Breast epithelium (tissue), 3 donors: ENCODE results near the gene ATXN1.

Experiments
- POLR2AphosphoS5 ChIP-seq, 3 donors: sonication (generic); formaldehyde crosslinking; IDR thresholded peaks; one replicate each; pipeline ENCODE4 v1.6.1; 2017; ENCODE audit warnings: antibody characterized with exemption in 3 of 3
- TF ChIP-seq, protein P1 (sequence below), 3 donors: fragments of 450-650 bp; IDR thresholded peaks; one replicate each; pipeline ENCODE4 v1.5.1; 2016 to 2017; ENCODE audit warnings: antibody characterized with exemption in 3 of 3, mild to moderate bottlenecking in 3 of 3, moderate library complexity in 3 of 3

DNA sequence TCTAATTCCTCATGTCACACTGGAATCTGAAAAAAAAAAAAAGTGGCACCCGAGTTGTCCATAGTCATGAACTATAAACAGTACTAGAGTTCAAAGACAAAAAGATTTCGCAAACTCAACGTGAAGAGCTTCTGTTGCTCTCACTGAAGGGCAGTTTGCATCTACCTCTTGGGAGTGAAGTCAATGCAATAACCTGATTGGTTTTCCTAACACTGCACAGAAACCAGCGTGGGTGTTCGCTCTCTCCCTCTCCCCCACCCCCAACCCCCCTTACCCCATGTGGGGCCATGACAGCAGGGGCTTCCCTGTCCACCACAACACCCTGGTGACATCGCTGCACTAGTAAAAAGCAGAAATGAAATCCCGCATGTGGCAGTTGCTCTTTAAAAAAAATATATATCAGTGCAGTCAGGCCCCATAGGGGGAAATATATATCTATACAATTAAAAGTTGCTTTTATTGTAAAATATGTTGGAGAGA, 456.0 kb downstream of the ATXN1 start:
- TF ChIP-seq, protein P1, sequence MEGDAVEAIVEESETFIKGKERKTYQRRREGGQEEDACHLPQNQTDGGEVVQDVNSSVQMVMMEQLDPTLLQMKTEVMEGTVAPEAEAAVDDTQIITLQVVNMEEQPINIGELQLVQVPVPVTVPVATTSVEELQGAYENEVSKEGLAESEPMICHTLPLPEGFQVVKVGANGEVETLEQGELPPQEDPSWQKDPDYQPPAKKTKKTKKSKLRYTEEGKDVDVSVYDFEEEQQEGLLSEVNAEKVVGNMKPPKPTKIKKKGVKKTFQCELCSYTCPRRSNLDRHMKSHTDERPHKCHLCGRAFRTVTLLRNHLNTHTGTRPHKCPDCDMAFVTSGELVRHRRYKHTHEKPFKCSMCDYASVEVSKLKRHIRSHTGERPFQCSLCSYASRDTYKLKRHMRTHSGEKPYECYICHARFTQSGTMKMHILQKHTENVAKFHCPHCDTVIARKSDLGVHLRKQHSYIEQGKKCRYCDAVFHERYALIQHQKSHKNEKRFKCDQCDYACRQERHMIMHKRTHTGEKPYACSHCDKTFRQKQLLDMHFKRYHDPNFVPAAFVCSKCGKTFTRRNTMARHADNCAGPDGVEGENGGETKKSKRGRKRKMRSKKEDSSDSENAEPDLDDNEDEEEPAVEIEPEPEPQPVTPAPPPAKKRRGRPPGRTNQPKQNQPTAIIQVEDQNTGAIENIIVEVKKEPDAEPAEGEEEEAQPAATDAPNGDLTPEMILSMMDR (IDR thresholded peaks at IDR 0.05) = no peak
- no peak for TF ChIP-seq POLR2AphosphoS5 (IDR thresholded peaks at IDR 0.05)
